DND-41 (cell line): ENCODE data around the gene ZBED4.
A peak's percentile ranks its signal among the peaks of the same experiment; 100 is the strongest.

Experiments used
- ATAC-seq: fragments of 200-7000 bp; cut with Tn5 transposase; 3 replicates; pipeline ENCODE4 v1.9.1; 2021; ENCODE audit warnings: low read depth; ENCODE audit not compliant: insufficient read depth
- DNase-seq: peaks from one replicate; pipeline ENCODE4 v3.0.0-alpha.2; 2020
- H2AFZ ChIP-seq: 2 replicates; pipeline ENCODE4 v1.6.0; 2012; ENCODE audit warnings: low read depth, low read length
- H3K27ac ChIP-seq: 2 replicates; pipeline ENCODE4 v1.5.1; 2012; ENCODE audit warnings: low read length, inconsistent platforms
- H3K27me3 ChIP-seq: fragments of 200-600 bp; sonication (generic); 2 replicates; pipeline ENCODE4 v1.6.0; 2012; ENCODE audit warnings: low read length, mild to moderate bottlenecking, inconsistent platforms; ENCODE audit not compliant: insufficient read depth, poor library complexity
- H3K36me3 ChIP-seq: 2 replicates; pipeline ENCODE4 v1.5.1; 2012; ENCODE audit warnings: low read length, inconsistent platforms; ENCODE audit not compliant: insufficient read depth
- H3K4me1 ChIP-seq: 2 replicates; pipeline ENCODE4 v1.5.1; 2012; ENCODE audit warnings: mild to moderate bottlenecking, low read length; ENCODE audit not compliant: insufficient read depth
- H3K4me2 ChIP-seq: 2 replicates; pipeline ENCODE4 v1.6.0; 2012; ENCODE audit warnings: mild to moderate bottlenecking, moderate library complexity, low read length, inconsistent platforms; ENCODE audit not compliant: insufficient read depth
- H3K4me3 ChIP-seq, 2 experiments: fragments of 200-600 bp in 1 of 2; shearing (Covaris generic) in 1 of 2; 2 replicates each; pipeline ENCODE4 v1.5.1; 2012 to 2016; ENCODE audit warnings: inconsistent platforms in 2 of 2, low read length in 2 of 2, mild to moderate bottlenecking in 2 of 2, low read depth in 1 of 2, moderate library complexity in 1 of 2
- H3K79me2 ChIP-seq: 2 replicates; pipeline ENCODE4 v1.6.0; 2012; ENCODE audit warnings: low read length, inconsistent platforms; ENCODE audit not compliant: insufficient read depth
- H3K9ac ChIP-seq: 2 replicates; pipeline ENCODE4 v1.6.0; 2012; ENCODE audit warnings: low read depth, mild to moderate bottlenecking, inconsistent platforms, low read length, moderate library complexity
- H3K9me3 ChIP-seq: 2 replicates; pipeline ENCODE4 v1.5.1; 2012; ENCODE audit warnings: low read length, moderate library complexity, mild to moderate bottlenecking, inconsistent platforms; ENCODE audit not compliant: insufficient read depth, severe bottlenecking
- H4K20me1 ChIP-seq: 2 replicates; pipeline ENCODE4 v1.6.0; 2012; ENCODE audit warnings: low read length; ENCODE audit not compliant: insufficient read depth
- CTCF ChIP-seq: IDR thresholded peaks from 2 replicates; pipeline ENCODE4 v1.5.1; 2012; ENCODE audit warnings: borderline replicate concordance, low read length, moderate library complexity, mild to moderate bottlenecking; ENCODE audit not compliant: poor library complexity, severe bottlenecking; ENCODE audit errors: extremely low read depth
- EZH2 ChIP-seq: IDR thresholded peaks from 3 replicates; pipeline ENCODE4 v1.6.1; 2012; ENCODE audit warnings: borderline replicate concordance, low read depth, mild to moderate bottlenecking, moderate library complexity, low read length, inconsistent platforms; ENCODE audit not compliant: severe bottlenecking

ZBED4 gene

GRCh38 chr22:49928555-49929210 is 75.0 kb downstream of the ZBED4 start:
- H3K4me3 ChIP-seq = no peak overlapping the region
- H3K79me2 ChIP-seq = no peaks in the 10 kb centered on the region
- no peak overlapping the region for H3K9ac ChIP-seq
- no peak overlapping the region for H3K4me2 ChIP-seq
- no peak overlapping the region for H2AFZ ChIP-seq
- no peak for ATAC-seq
- H3K9me3 ChIP-seq = no peaks in the 10 kb centered on the region
- no peaks in the 10 kb centered on the region for H3K27me3 ChIP-seq
- DNase-seq = no peak
- TF ChIP-seq CTCF (no peak), EZH2 (no peak)
- peaks cover 23% of the 10 kb centered on the region for H3K4me1 ChIP-seq
- no peaks in the 10 kb centered on the region for H3K36me3 ChIP-seq
- H3K27ac ChIP-seq = no peak overlapping the region
- H4K20me1 ChIP-seq = peaks cover 9% of the 10 kb centered on the region

DNA sequence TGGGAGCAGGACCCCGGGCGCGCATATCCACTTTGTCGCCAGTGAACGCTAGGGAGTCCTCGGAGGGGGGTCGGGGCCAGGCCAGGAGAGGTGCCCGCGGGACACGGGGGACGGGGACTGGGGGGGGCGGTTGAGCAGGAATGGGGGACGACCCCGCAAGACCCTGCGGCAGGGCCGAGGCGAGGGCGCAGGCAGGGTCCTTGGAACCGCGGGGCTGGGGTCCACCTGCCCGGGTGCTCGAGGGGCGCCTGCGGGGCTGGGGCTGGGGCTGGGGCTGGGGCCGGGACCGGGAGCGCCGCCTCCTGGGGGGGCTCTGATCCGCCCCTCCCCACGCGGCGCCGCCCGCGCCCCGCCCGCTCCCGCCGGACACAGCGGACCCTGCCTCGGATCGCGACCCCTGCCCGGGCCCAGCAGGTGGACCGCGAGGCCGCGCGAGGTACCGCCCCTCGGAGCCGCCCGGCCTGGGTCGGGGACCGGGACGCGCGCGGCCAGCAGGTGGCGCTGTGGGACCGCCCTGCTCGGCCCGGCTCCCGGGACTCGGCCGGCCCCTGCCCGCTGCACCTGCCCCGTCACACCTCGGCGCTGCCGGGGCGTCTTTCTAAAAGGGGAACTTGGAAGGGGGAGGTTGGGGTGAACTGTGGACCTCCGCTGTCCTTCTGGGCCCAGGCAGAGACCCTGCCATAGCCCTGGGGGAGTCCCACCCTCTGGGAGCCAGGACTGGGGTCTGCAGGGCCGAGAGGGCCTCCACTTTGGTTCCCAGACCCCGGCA is 75.8 kb downstream of the ZBED4 start:
- Histone ChIP-seq H3K4me3 (peak overlapping the region in 1 of 2 experiments; percentile 39; a peak in 2 of 4 replicates), H3K9ac (no peak overlapping the region), H3K36me3 (no peaks in the 10 kb centered on the region), H2AFZ (no peak overlapping the region; the same call in 1 of the 2 replicates), H4K20me1 (peaks cover 9% of the 10 kb centered on the region), H3K4me2 (peak overlapping the region; percentile 54), H3K27ac (no peak overlapping the region), H3K9me3 (no peaks in the 10 kb centered on the region), H3K4me1 (peaks cover 22% of the 10 kb centered on the region), H3K27me3 (no peaks in the 10 kb centered on the region), H3K79me2 (no peaks in the 10 kb centered on the region)
- DNase-seq (peak; percentile 62), ATAC-seq (peak; percentile 83)
- peak; percentile 86 for TF ChIP-seq CTCF
- no peak for TF ChIP-seq EZH2

DNA sequence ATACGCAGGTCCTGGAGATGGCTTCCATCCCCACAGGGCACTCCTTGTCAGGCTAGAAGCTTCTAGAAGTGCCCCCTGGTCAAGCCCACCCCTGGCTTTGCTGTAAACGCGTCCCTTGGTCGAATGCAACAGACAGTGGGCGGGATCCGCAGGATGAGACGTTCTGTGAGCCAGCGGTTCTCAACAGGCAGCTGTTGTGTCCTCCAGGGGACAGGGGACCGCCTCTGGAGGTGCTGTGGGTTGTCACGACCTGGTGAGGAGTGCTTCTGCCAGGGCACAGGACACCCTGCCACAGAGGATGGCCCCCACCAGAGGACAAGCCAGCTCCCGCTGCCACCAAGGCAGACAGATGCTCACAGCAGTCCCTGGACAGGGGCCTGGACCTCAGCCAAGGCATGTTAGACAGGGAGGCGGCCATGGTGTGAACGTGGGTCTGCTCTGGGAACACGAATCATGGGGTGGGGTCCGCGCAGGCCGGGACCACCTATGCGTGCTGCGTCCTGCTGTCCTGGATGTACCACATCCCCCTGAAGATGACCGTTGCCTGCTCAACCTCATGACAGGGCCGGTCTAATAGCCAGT is 76.4 kb downstream of the ZBED4 start:
- TF ChIP-seq EZH2 = no peak
- DNase-seq (no peak), ATAC-seq (no peak)
- Histone ChIP-seq H2AFZ (no peak overlapping the region), H3K27ac (no peak overlapping the region), H3K4me3 (peak overlapping the region in 1 of 2 experiments; percentile 39; a peak in 1 of 4 replicates), H3K4me1 (peaks cover 22% of the 10 kb centered on the region), H3K4me2 (peak overlapping the region; percentile 54; the same call in 1 of the 2 replicates), H3K36me3 (no peaks in the 10 kb centered on the region), H3K9ac (no peak overlapping the region), H3K9me3 (no peaks in the 10 kb centered on the region), H3K79me2 (no peaks in the 10 kb centered on the region), H4K20me1 (peaks cover 9% of the 10 kb centered on the region), H3K27me3 (no peaks in the 10 kb centered on the region)
